Upper lobe of right lung (tissue), 1 donor: ENCODE data around the gene TULP4. TPM values are rescaled to one million over a fixed set of nuclear protein-coding genes. Genes with fewer than 3 reads are reported as not detected.

ENCODE experiments used
- ATAC-seq: fragments of 200-7000 bp; cut with Tn5 transposase; one replicate; pipeline ENCODE4 v1.9.1; 2020; ENCODE audit warnings: mild to moderate bottlenecking, moderate library complexity
- DNase-seq: peaks from one replicate; pipeline ENCODE4 v3.0.0-alpha.2; 2020
- H3K27ac ChIP-seq: fragments of 200-600 bp; one replicate; pipeline ENCODE4 v1.8.0; 2022
- H3K27me3 ChIP-seq: fragments of 200-600 bp; one replicate; pipeline ENCODE4 v1.8.0; 2022; ENCODE audit warnings: mild to moderate bottlenecking
- H3K36me3 ChIP-seq: fragments of 200-600 bp; one replicate; pipeline ENCODE4 v1.8.0; 2022
- H3K4me1 ChIP-seq: fragments of 200-600 bp; one replicate; pipeline ENCODE4 v1.8.0; 2022
- H3K4me3 ChIP-seq: fragments of 200-600 bp; one replicate; pipeline ENCODE4 v1.8.0; 2022; ENCODE audit warnings: mild to moderate bottlenecking
- H3K9me3 ChIP-seq: fragments of 200-600 bp; one replicate; pipeline ENCODE4 v1.8.0; 2022
- intact Hi-C: fragments of 100-400 bp; cut with DNase I; formaldehyde crosslinking; loops from one replicate; pipeline ENCODE4 v1.11.0; 2022
- total RNA-seq: library from RNA; stranded (reverse); fragmentation: NEBNext Ultra II Directional; extraction: Animal tissue kit (Norgen Biotek cat#: 25700); gene quantifications from one replicate; pipeline ENCODE4 v1.2.1, GENCODE V29; 2021
- TF ChIP-seq, protein P1 (sequence below): fragments of 200-600 bp; IDR thresholded peaks from one replicate; pipeline ENCODE4 v1.8.0; 2022; ENCODE audit warnings: antibody characterized with exemption
- donor health status: DM: no; HTN: yes; CAD: no; lungs with severe emphysema.

Gene TULP4
- total RNA-seq, 1 donor from 2014 or later: 94.1 TPM

DNA sequence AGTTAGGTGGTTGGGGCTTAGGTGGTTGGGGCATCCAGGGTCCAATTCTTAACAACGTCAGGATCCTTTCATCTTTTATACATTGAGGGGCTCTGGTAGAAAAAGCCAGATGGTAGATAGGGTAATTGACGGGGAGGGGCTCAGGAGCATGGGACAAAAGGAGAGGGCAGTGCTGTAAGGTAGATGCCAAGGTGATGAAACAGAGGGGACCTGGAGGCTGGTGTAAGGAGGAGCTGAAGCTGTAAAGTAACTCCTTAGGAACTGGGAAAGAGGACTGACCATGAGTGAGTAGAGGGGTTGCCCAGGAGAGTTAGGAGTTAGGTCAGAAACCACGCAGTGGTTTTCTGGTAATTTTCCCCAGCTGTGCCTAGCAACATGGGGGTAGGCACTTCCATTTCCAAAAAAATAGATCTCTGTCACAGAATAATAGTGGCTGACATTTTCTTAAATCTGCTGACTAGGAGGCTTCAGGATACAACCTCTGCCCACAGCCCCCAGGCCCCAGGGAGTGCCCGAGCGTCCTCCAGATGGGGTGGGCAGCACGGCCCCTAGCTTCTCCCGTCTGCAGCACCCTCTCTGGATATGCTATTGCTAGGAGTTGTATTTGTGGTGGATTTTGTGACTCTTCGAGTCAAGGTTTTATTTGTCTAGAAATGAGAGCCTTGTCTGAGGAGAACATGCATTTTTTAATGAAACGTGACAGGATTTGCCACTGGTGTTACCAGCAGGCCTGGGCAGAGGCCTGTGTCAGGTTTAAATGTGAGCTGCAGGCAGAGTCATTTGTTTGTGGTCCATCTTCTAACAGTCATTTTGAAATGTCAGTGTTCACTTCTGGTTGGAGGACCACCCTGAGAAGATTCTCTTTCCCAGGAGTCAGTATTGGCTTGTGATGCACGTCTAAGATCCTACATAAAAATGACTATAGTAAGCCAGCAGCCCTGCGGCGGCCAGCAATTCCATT is 44.6 kb downstream of the TULP4 start:
- no peak for ATAC-seq

DNA sequence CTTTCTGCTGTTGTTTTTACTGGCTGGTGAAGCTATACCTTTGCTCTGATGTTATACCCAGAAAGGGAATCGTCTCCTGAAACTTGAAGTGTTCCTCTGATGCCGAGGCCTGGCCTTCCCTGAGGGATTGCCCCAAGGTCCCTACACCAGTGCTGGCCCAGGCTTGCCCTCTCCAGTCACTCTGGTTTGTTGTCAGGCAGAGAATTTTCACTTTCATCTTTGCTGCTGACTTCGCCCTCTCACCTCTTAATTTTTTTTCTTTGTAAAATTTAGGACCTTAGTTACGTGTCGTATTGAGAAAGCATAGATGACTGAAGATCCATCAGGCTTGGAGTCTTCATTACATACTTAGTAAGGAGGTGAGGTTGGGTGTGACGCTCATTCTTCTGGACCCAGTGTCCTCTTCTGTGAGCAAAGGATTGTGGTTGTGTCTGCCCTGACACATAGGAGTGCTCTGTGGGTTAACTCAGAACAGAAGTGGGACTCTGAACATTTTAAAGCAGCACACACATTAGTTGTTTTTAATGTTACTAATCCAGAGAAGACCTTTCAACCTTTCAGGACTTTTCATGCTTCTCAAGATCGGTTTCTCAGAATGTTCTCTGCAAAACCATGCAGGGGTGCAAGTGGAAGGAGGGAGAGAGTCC is 45.4 kb downstream of the TULP4 start:
- intact Hi-C loops: no loop called here

More for the DNA sequence above, 44.6 kb downstream of the TULP4 start:
- TF ChIP-seq, protein P1, sequence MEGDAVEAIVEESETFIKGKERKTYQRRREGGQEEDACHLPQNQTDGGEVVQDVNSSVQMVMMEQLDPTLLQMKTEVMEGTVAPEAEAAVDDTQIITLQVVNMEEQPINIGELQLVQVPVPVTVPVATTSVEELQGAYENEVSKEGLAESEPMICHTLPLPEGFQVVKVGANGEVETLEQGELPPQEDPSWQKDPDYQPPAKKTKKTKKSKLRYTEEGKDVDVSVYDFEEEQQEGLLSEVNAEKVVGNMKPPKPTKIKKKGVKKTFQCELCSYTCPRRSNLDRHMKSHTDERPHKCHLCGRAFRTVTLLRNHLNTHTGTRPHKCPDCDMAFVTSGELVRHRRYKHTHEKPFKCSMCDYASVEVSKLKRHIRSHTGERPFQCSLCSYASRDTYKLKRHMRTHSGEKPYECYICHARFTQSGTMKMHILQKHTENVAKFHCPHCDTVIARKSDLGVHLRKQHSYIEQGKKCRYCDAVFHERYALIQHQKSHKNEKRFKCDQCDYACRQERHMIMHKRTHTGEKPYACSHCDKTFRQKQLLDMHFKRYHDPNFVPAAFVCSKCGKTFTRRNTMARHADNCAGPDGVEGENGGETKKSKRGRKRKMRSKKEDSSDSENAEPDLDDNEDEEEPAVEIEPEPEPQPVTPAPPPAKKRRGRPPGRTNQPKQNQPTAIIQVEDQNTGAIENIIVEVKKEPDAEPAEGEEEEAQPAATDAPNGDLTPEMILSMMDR: no peak
- Histone ChIP-seq H3K4me1 (no peaks in the 10 kb centered on the region), H3K36me3 (no peaks in the 10 kb centered on the region), H3K9me3 (no peaks in the 10 kb centered on the region), H3K4me3 (no peak overlapping the region), H3K27me3 (no peaks in the 10 kb centered on the region), H3K27ac (no peak overlapping the region)
- DNase-seq: no peak
- intact Hi-C loops: no loop called here

DNA sequence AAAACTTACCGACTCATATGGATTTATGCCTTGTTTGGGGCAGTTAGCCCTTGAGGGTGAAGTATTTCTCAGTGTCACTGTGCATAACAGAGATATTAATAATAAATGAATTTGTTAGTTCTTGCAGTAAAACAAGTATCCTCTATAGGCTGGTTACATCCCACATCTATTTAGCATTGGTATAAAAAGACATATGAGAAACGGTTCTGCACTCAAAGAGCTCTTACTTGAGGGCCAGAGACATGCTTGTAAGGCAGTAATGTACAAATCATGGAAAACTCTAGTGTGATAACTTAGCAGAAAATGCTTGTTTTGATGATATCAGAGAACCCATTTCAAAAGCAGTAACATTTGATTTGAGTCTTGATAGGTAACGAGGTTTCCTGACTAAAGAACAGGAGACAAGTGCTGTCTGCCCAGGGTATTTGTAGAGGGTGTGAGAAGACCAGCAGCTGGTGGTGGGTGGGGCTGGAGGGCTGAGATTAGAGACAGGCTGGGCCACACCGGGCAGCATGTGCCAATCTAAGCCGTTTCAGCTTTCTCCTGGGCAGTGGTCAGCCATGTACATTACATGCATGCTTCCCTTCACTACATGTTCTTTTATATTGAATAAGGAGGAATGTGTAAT is 46.3 kb downstream of the TULP4 start:
- H3K9me3 ChIP-seq: no peaks in the 10 kb centered on the region
- TF ChIP-seq, protein P1: no peak
- DNase-seq (no peak), ATAC-seq (peak; percentile 53)
- intact Hi-C loops: no loop called here
- no peak overlapping the region for H3K4me3 ChIP-seq
- no peaks in the 10 kb centered on the region for H3K27me3 ChIP-seq
- no peaks in the 10 kb centered on the region for H3K4me1 ChIP-seq
- H3K27ac ChIP-seq: no peak overlapping the region
- H3K36me3 ChIP-seq: no peaks in the 10 kb centered on the region

More for the DNA sequence above, 45.4 kb downstream of the TULP4 start:
- DNase-seq: no peak
- TF ChIP-seq, protein P1: no peak
- Histone ChIP-seq H3K9me3 (no peaks in the 10 kb centered on the region), H3K27ac (no peak overlapping the region), H3K27me3 (no peaks in the 10 kb centered on the region), H3K4me3 (no peak overlapping the region), H3K36me3 (no peaks in the 10 kb centered on the region), H3K4me1 (no peaks in the 10 kb centered on the region)
- ATAC-seq: no peak

DNA sequence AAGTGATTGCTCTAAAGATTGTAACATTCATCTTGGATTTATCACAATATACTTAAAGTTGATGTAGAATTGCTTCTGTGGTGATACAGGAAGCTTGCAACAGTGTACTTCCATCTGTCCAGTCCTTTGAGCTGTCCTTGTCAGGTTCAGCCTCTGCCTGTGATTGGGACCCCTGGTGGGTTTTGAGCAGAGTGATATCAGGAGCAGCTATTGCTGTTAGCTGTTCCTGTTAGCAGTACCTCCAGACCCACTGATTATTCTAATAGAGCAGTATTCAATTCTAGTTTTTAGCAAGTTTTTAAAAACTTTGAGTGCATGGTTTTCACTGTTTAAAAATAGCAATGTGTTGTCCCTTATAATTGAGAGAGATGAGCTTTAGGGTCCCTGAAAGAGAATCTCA is 48.8 kb downstream of the TULP4 start:
- TF ChIP-seq, protein P1: no peak
- intact Hi-C loops: no loop called here
- H3K36me3 ChIP-seq: no peaks in the 10 kb centered on the region

DNA sequence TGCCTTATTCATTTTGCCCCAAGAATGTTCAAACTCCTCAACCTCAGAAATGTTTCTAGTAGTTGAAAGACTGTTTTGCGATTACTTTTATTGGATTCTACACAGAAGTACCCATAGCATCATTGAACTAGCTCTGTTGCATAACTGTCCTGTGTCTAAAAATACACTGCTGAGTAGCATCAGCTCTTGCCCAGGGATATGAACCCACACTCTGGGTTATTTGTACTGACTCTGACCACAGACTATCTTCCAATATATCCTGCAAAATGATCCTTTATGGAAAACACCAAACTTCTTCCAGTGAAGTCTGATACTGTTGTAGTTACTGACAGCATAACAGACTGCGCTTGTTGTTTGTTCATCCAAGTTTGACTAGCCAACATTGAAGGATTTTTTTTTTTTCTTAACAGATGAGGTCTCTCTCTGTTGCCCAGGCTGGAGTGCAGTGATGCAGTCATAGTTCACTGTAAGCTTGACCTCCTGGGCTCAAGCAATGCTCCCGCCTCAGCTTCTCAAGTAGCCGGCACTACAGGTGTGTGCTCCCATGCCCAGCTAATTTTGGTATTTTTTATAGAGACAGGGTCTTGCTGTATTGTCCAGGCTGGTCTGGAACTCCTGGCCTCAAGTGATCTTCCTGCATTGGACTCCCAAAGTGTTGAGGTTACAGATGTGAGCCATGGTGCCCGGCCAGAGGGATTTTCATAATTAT is 49.9 kb downstream of the TULP4 start:
- intact Hi-C loops: no loop called here
- Histone ChIP-seq H3K27me3 (no peaks in the 10 kb centered on the region), H3K4me3 (no peak overlapping the region), H3K4me1 (no peaks in the 10 kb centered on the region), H3K36me3 (no peaks in the 10 kb centered on the region), H3K9me3 (no peaks in the 10 kb centered on the region), H3K27ac (no peak overlapping the region)
- ATAC-seq (no peak), DNase-seq (no peak)
- TF ChIP-seq, protein P1: no peak

More for the DNA sequence above, 48.8 kb downstream of the TULP4 start:
- Histone ChIP-seq H3K27me3 (no peaks in the 10 kb centered on the region), H3K27ac (no peak overlapping the region), H3K4me3 (no peak overlapping the region), H3K4me1 (no peaks in the 10 kb centered on the region), H3K9me3 (no peaks in the 10 kb centered on the region)
- DNase-seq (no peak), ATAC-seq (no peak)
